GM11168 (cell line): Measurements from ENCODE around the gene EVC.

Source experiments
- in situ Hi-C: fragments of 300-500 bp; cut with MboI; formaldehyde crosslinking; loops from one replicate; pipeline ENCODE4 v1.12.0; 2022; ENCODE audit warnings: low sequenced_read_pairs; ENCODE audit not compliant: unreplicated experiment

The EVC gene

DNA sequence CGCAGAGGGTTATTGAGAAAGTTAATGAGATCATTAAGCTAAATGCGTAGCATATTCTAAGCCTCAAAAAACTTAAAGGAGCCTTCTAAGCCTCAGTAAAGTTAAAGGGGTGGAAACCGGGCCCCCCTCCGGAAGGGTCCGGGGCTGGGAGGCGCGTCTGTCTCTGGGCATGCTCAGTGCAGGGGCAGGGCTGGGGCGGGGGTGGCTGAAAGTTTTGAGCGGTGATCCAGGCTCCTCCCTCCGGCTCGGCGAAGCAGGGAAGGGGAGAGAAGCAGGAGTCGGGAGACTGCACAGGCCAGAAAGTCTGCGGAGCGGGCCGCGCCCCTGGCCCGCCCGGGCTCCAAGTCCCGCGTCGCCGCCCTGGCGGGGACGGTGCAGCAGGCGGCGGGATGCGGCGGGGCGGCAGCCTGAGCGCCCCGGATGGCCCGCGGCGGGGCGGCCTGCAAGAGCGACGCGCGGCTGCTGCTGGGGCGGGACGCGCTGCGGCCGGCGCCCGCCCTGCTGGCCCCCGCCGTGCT, at the start of gene EVC:
EVC (plus strand) TSS at position 241 of the 518 bp plus-strand sequence; CDS start at position 421, 180 bp downstream.
- in situ Hi-C loops, result no loop called here

DNA sequence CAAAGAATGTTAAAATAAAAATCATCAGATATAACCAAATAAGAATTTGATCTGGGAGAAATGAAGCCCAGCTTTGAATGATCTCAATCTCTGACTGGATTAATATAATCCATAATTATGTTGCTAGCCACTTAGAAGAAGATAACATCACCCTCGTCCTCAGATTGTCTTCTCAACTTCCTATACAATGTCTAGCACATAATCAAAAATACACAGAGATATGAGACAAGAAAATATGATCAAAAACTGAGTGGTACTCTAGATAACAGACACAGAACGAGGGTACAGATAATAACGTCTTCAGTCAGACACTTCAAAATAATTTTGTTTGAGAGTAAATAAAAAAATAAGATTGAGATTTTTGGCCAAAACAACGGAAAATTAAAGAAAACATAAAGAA, 49.8 kb upstream of the EVC start:
- in situ Hi-C loops, result no loop called here

DNA sequence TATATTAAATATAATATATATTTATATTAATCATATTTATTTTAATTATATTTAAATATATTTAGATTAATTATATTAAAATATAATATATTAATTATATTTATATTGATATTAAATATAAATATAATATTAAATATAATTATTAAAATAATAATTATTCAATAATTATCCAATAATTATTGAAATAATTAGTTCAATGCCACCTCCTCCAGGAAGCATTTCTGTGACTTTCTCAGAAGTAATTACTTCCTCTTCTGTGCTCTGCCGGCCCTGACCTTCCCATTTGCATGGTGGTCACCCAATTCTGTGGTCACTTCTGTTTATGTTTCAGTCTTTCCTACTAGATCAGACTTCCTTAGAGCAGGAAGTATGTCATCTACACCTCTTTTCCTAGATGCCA, 48.4 kb upstream of the EVC start:
- in situ Hi-C loops, result no loop called here

DNA sequence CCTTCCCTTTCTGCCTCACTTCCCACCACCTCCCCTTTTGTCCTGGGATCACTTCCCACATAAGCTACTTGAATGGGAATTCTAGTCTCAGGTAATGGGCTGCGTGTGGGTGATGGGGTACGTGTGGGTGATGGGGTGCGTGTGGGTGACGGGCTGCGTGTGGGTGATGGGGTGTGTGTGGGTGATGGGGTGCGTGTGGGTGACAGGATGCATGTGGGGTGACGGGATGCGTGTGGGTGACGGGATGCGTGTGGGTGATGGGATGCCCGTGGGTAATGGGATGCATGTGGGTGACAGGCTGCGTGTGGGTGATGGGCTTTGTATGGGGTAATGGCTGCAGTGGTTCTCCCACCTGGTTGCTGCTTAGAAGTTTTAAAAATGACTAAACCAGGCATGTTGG, 46.2 kb upstream of the EVC start:
- in situ Hi-C loops, result no loop called here

DNA sequence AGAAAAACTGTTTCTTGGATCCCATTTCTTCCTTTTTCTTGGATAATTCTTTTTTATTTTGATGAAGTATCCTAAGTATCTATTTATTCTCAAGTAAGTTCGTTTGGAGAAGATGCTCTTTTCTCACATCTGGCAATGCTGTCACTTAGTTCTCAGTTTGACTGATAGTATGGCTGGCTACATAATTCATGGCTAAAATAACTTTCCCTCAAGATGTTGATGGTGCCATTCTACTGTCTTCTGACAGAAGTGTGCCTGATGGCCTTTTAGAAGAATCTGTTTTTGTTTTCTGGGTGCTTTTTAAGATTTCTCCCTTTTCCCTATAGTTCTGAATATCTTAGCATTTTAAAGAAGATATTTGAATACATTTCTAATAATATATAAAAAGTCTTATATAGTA, 44.3 kb upstream of the EVC start:
- in situ Hi-C loops, result no loop called here

DNA sequence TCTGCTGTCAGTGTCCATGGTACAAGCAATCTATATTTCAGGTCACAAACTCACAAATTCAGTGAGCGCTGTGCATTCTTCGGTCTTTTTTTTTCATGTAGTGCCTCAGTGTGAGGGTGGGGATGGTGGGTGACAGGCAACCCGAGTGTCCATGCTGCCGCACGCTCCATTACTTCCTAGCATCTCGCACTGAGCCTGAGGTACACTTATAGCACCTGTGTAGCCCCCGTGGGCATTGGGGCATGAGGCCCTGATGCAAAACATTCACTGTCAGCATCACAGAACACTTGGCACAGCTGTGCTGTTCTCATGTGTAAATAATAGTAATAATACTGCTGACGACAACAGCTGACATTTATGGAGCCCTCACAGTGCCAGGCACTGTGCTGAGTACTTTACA, 34.2 kb upstream of the EVC start:
- in situ Hi-C loops, result no loop called here

DNA sequence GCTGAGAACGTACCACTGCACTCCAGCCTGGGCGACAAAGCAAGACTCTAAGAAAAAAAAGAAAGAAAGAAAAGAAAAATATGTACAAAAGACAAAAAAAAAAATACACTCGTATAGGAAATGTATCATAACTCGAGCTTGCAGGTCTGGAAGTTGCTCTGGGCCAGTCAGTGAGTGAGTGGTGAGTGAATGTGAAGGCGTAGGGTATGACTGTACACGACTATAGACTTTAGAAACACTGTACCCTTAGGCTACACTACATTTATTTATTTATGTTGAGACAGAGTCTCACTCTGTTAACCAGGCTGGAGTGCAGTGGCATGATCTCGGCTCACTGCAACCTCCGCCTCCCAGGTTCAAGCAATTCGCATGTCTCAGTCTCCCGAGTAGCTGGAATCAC, 32.0 kb upstream of the EVC start:
- in situ Hi-C loops, result no loop called here

DNA sequence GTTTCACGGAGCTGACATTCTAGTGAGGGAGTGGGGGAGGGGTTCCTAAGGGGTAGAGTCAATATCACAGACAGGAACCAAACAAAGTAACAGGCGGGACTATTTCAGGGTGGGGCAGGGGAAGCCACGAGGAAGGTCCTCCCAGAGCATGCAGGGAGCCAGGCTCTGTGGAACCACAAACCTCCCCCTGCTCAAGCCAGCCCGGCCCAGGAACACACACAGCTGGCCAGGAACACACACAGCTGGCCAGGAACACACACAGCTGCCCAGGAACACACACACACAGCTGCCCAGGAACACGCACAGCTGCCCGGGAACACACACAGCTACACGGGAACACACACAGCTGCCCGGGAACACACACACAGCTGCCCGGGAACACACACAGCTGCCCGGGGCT, 27.4 kb upstream of the EVC start:
- in situ Hi-C loops, result no loop called here

DNA sequence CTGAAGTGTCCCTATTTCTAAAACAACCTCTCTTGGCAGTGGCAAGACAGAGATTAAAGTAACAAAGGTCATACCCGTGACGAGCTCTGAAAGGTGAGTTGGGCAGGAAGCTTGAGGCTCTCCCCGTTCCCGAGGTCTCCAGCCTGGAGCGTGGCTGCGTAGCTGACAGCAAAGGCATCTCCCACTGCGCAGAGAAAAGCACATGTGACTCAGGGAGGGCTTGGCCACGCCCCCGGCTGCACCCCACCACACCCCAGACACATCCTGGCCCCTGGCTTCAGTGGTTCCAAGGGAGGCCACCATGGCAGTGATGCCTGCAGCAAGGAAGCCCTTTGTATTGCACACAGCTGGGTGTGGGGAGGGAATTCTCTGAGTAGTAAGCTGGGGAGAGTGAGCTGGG, 25.7 kb upstream of the EVC start:
- in situ Hi-C loops, result no loop called here

DNA sequence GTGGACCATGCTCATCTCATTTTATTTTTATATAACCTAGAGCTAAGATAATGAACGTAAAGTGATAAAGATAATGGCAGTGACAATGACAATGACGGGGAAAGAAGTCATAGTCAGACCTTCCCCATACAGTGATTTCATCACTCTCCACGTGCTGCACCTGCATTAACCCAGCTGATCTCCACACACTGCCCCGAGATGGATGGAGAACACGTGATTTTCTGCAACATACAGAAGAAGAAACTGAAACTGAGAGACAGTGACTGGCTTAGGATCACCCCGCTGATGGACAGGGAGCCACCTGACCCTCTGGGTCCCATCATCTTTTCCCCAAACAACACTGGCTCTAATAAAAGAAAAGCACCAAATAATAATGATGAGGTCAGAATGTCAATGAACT, 24.7 kb upstream of the EVC start:
- in situ Hi-C loops, result no loop called here

DNA sequence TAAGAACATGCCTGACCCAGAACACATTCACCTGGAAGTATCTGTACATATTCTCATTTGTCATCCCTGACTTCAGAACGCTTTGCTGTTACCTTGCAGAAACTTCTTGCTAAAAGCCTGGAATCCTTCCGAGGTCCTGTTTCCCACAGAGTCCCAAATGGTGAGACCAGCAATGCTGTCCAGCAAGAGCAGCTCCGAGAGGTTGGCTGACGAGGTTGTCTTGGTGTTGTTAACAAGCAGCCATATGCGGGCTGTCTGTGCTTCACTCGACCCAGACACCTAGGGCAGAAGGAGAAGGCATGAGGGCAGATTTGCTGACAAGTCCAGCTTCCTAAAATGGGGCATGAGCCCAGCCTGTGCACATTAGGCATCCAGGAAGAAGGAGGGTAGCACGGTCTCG, 21.9 kb upstream of the EVC start:
- in situ Hi-C loops, result no loop called here

DNA sequence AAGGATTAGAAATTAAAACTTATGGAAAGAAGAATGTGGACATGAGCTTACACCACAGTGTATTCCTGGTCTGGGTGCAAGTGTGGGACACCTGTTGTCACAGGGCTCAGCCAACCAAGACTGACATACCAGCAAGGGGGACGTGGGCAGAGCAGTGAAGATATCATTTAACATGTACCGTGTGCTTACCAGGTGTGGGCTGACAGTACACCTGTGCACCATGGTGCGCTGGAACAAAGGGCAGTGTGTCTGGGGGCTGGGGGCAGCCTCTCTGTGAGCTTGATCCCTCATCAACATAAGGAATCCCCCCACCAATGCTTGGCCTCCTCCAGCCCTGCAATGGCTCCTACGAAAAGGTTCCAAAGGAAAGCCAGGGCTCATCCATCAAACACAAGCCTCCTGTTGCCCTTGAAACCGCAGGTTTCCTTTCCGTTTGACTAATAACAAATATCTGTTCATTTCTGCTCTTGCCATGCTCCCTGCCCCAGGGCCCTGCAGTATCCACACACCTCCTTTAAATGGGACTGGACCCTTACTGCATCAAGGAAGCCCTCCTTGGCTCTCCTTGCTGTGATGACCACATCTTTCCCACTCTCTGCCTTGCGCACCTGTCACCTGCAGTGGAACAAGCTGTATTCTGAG, 19.4 kb upstream of the EVC start:
- in situ Hi-C loops, result no loop called here

DNA sequence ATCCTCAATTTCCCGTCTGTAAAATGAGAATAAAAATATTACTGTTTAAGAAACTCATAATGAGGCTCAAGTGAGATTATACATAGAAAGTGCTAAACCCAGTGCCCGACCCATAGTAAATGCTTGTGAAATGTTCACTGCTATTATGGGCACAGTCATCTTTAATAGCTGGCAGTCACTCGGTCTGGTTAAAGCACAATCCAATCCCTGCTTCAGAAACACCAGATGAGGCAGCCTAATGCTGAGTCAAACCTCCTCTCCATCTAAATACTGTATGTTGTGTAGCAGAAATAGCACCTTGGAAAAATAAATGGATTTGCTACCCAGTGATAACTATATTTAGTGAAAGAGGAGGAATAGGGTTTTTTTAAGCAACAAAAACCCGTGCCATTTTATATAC, 17.1 kb upstream of the EVC start:
- in situ Hi-C loops, result no loop called here

DNA sequence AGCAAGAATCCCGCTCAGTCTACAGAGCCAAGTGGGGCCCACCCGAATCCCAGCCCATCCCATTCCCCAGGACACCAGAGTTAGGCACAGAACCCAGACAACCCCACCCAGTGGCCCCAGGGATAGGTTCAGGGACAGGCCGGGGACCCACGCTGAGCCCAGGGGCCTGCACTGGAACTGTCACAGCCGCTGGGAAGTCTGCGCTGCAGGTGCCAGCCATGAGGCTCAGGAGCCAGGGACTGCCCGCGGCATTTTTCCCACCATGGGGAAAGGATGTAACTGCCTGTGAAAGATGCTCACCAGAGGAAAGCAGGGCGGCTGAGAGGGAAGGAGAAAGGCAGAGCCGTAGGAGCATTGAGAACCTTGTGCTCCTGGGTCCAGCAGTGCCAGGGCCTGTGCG, 14.7 kb upstream of the EVC start:
- in situ Hi-C loops, result no loop called here

DNA sequence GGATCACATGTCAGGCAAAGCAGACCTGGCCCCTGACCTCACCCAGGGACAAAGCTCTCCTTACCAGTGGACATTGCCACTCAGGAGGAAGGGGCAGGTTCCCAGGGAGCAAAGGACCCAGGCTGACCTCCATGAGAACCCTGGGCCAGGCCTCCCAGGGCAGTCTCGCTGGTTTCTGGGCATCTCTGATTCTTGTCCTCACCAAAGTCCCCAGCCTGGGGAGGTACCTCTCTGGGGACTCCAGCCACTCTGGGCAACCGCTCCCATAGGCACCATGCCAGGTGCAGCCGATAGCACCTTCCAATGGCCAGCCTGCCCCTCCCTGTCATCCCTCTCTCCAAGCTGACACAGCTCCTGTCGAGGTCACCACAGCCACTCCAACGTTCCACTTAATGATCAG, 10.5 kb upstream of the EVC start:
- in situ Hi-C loops, result no loop called here

DNA sequence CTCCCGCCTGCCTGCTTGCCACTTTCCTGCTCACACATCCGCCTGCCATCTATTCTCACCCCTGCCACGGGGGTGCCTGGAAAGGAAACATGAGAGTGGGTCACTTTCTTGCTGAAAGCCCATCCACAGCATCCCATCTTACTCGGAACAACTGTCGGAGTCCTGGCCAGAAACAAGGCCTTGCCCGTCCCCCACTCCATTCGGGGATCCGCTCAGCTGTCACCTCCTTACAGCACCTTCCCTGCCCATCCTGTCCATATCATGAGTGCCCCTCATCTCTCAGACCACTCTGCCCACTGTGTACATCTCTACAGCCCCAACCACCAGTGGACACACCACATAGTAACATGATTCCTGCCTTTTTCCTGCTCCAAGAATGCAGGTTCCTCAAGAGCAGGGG, 9.0 kb upstream of the EVC start:
- in situ Hi-C loops, result no loop called here

DNA sequence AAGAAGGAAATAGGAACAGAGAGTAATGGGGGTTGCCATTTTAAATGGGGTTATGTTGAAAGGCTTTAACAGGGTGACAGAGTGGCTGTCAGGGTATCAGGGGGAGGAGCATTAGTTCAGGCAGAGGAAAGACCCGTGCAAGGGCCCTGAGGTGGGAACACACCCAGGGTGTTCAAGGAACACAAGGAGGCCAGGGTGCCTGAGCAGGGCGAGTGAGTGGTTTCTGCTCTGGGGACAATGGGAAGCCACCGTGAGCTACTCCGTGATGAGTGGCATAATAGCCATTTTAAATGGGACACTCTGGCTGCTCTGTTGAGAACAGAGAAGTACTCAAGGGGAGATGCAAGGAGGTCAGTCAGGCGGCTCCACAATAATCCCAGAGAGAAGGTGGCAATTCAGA, 7.2 kb upstream of the EVC start:
- in situ Hi-C loops, result no loop called here

DNA sequence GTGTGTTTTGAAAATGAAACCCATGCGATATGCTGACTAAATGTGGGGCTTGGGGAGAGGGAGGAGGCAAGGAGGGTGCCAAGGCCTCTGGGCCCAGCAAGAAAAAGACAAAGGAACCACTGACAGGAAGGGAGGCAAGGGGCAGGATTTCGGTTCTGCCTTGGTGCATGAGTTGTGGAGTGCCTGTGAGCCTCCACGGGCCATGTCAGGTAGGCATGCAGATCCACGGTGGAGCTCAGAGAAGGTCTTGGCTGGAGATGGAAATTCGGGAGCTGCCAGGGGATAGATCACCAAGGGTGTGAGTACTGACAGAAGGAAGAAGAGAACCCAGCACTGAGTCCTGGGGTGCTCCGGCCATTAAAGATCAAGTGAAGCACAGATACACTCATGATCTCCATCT, 6.7 kb upstream of the EVC start:
- in situ Hi-C loops, result no loop called here

DNA sequence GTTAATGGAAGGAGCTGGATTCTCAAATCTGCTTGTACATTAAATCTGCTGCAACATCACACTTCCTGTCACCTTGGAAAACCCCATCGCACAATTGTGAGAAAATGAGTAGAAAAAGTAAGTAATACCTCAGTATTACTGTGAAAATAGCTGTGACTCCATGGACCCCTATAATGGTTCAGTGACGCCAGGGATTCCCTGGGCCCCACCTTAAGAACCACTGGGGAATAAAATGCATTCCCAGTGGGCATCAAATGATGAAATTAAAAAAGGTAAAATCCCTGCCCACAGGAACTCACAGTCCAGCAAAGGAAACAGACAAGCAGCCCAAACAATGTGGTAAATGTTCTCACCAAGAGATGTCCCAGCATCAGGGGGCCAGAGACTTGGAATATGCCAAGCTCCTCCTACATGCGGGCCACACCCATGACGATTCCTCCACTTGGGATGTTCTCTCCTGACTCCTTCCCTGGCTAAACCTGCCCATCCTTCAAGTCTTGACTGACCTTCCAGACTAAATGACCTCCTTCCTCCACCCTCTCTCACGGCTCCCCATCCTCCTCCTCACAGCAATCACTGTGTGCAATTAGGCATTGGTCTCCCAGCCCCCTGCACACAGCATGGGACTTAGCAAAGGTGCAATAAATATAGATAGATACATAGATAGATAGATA, 5.2 kb upstream of the EVC start:
- in situ Hi-C loops, result no loop called here

DNA sequence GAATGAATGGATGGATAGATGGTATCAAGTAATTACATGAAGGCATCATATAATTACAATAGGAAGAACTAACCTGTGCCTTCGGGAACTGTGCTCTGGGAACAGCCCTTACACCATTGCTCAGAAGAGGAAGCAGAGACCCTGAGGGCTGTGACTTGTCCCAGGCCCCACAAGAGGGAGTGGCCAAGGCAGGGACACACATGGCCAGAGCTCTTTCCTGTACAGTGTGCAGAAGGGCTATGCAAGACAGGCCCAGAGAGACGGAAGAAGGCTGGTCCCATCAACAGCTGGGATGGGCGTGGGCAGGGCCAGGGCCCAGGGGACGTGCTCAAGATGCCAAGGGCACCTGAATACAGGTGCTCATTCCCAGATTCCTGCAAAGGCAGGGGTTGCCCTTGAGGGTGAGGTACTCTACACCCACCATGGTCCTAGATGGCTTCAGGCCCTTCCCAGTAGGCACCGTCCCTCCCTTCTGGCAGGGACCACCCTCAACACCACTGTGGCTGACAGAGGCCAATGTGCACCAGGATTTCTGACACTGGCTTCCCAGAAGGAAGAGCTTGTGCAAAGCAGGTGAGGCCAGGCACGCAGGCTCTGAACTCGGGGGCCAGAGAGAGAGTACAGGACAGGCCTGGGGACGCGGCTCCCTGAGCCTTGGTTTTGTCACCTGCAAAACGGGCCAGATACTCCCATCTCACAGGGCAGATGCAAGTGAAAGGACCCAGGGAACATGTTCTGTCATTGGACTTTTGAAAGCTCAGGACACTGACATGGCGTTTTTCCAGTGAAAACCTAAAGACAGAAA, 4.3 kb upstream of the EVC start:
- in situ Hi-C loops, result no loop called here

DNA sequence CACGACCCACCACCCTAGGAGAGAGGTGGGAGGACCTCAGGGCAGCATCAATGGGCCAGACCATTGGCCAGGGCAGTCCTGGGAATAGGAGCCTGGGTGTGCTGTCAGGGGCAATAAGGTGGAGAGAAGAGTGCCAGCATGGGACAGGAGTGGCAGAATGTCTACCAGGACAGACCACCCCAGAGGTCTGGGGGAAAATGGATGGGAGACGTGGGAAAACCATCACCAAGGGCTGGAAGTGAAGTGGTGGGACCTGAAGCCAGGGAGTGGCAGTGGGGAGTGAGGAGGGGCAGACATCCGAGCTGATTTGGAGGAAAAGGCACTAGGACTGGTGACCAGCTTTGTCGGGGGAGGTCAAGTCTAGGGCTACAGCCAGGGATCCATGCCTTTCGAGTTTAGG, 3.6 kb upstream of the EVC start:
- in situ Hi-C loops, result no loop called here
